ENCODE measurements around the gene CDC27.
A peak's percentile ranks its signal among the peaks of the same experiment; 100 is the strongest.
"Not testable (repeated sequence)": the region's sequence is repeated elsewhere in the genome, so short reads cannot be mapped to it uniquely, and the experiment has no call there.

CDC27 gene

DNA sequence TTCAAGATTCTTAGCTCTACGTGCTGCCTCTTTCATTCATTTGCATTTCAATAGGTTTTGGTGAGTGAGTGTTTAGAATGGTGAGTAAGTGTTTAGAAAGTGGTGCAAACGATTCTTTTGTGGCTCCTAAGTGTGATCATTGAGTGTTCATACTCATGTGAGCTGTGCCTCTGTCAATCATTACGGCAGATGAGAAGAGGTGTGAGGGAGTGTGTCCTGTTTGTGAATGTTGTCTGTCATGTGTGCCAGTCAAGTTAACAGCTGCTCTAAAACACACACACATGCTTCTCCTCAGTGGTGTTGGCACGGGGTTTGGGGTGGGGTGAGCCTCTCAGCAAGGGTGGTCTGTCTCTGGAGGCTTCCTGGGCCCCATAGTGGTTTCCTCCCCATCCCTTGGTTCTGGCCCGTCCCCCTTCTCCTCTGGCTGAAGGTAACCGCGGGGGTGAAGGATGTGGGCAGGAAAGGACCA, 31.5 kb upstream of the CDC27 start:
- Histone ChIP-seq H3K9me2 (replicated peaks; ENCODE audit: low read depth, low read length) (no peaks in the 10 kb centered on the region), H3K36me3 (ENCODE audit: insufficient read depth, low read length) (no peaks in the 10 kb centered on the region), H4K20me1 (ENCODE audit: insufficient read depth, low read length, poor library complexity, severe bottlenecking) (no peaks in the 10 kb centered on the region), H2AFZ (ENCODE audit: low read length) (no peak overlapping the region), H3K27me3 (ENCODE audit: insufficient read depth, low read length, poor library complexity, severe bottlenecking) (no peaks in the 10 kb centered on the region), H3K79me2 (ENCODE audit: insufficient read depth, low read length) (no peaks in the 10 kb centered on the region), H3K4me1 (ENCODE audit: insufficient read depth, low read length, poor library complexity, severe bottlenecking) (peaks cover 61% of the 10 kb centered on the region), H3F3A (ENCODE audit: low read depth) (no peaks in the 10 kb centered on the region; the same call in 1 of the 2 replicates), H3K9me3 (ENCODE audit: insufficient read depth, low read depth, low read length) (no peaks in the 10 kb centered on the region; the same call in 1 of the 2 replicates), H3K4me2 (ENCODE audit: low read depth, low read length, poor library complexity, severe bottlenecking) (peak overlapping the region; percentile 81), H3K4me3 (ENCODE audit: low read length, poor library complexity, severe bottlenecking) (peak overlapping the region; percentile 49), H3K9ac (ENCODE audit: low read depth, low read length, poor library complexity, severe bottlenecking) (peak overlapping the region; percentile 62)
- no peak for TF ChIP-seq CTCF (conservative IDR thresholded peaks at IDR 0.05; ENCODE audit: low read length)
- no peak for TF ChIP-seq EZH2phosphoT487 (IDR thresholded peaks at IDR 0.05; ENCODE audit: borderline replicate concordance)

DNA sequence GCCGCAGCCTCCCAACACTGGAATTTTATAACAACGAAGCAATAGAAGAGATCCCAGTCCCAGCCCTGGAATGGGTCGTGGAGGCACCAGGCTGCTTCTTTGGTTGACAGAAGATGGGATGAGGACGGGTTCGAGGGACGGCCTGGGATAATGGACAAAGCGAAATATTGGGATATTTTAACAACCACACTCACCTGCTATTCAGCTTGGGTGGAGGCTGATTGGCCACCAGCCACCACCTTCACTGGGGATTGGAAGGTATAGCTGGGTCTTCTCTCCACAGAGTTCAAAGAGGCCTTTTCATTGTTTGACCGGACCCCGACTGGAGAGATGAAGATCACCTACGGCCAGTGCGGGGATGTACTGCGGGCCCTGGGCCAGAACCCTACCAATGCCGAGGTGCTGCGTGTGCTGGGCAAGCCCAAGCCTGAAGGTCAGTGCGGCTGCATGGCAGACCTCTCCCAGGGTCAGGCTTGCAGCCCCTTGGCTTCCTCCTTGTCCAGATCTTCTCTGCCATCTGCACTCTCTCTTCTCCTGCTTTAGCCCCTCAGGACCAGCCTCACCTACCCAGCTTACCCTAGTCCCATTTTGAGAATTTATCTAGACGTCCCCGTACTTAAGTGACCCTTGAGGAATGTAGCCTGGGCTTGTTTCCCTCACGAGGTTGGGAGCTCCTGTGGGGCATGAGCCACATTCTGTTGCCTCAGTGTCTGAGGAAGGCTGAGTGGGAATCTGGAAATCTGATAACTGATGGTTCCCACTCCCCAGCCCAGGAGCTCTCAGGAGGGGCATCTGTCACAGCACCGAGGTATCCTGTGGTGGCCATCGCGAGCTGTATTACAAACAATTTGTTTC, 30.8 kb upstream of the CDC27 start:
- peaks cover 61% of the 10 kb centered on the region for H3K4me1 ChIP-seq (ENCODE audit: insufficient read depth, low read length, poor library complexity, severe bottlenecking)
- no peak overlapping the region for H2AFZ ChIP-seq (ENCODE audit: low read length)
- H3K27me3 ChIP-seq (ENCODE audit: insufficient read depth, low read length, poor library complexity, severe bottlenecking): no peaks in the 10 kb centered on the region
- H3K36me3 ChIP-seq (ENCODE audit: insufficient read depth, low read length): no peaks in the 10 kb centered on the region
- H3K4me3 ChIP-seq (ENCODE audit: low read length, poor library complexity, severe bottlenecking): peak overlapping the region; percentile 49
- no peaks in the 10 kb centered on the region for H3K79me2 ChIP-seq (ENCODE audit: insufficient read depth, low read length)
- no peak for TF ChIP-seq CTCF (conservative IDR thresholded peaks at IDR 0.05; ENCODE audit: low read length)
- no peak for TF ChIP-seq EZH2phosphoT487 (IDR thresholded peaks at IDR 0.05; ENCODE audit: borderline replicate concordance)
- H4K20me1 ChIP-seq (ENCODE audit: insufficient read depth, low read length, poor library complexity, severe bottlenecking): no peaks in the 10 kb centered on the region
- peak overlapping the region; percentile 81 for H3K4me2 ChIP-seq (ENCODE audit: low read depth, low read length, poor library complexity, severe bottlenecking)
- peak overlapping the region; percentile 62 for H3K9ac ChIP-seq (ENCODE audit: low read depth, low read length, poor library complexity, severe bottlenecking)
- H3F3A ChIP-seq (ENCODE audit: low read depth): no peaks in the 10 kb centered on the region; the same call in 1 of the 2 replicates
- no peaks in the 10 kb centered on the region; the same call in 1 of the 2 replicates for H3K9me3 ChIP-seq (ENCODE audit: insufficient read depth, low read depth, low read length)
- no peaks in the 10 kb centered on the region for H3K9me2 ChIP-seq (replicated peaks; ENCODE audit: low read depth, low read length)

DNA sequence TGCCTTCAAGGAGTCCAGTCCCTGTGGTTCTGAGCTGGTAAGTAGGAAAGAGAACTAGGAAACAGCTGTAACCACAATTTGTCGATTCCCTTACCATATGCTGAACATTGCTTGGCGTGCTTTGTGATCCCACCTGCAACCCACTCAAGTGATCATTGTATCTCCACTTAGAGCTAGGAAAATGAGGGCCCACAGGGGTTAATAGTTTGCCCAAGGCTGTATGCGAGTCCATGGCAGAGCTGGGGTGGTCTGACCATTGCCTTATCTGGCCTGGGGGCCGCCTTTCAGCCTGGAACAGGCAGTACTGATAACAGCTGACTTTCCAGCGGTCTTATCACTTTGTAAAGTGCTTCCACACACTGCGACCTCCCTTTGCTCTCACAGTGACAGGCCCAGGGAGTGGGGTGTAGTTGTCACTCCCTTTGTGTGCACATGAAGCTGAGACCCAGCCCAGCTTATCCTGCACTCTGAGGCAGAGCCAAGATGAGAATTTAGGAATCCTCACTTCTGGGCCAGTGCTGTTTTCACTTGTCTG, 29.9 kb upstream of the CDC27 start:
- no peaks in the 10 kb centered on the region for H3K27me3 ChIP-seq (ENCODE audit: insufficient read depth, low read length, poor library complexity, severe bottlenecking)
- no peaks in the 10 kb centered on the region for H3K36me3 ChIP-seq (ENCODE audit: insufficient read depth, low read length)
- TF ChIP-seq CTCF (conservative IDR thresholded peaks at IDR 0.05; ENCODE audit: low read length) (no peak), EZH2phosphoT487 (IDR thresholded peaks at IDR 0.05; ENCODE audit: borderline replicate concordance) (no peak)
- H3K4me3 ChIP-seq (ENCODE audit: low read length, poor library complexity, severe bottlenecking): peak overlapping the region; percentile 29
- no peak overlapping the region for H2AFZ ChIP-seq (ENCODE audit: low read length)
- no peaks in the 10 kb centered on the region for H3K79me2 ChIP-seq (ENCODE audit: insufficient read depth, low read length)
- no peaks in the 10 kb centered on the region for H3K9me2 ChIP-seq (replicated peaks; ENCODE audit: low read depth, low read length)
- peaks cover 61% of the 10 kb centered on the region for H3K4me1 ChIP-seq (ENCODE audit: insufficient read depth, low read length, poor library complexity, severe bottlenecking)
- peak overlapping the region; percentile 81 for H3K4me2 ChIP-seq (ENCODE audit: low read depth, low read length, poor library complexity, severe bottlenecking)
- H3K9me3 ChIP-seq (ENCODE audit: insufficient read depth, low read depth, low read length): no peaks in the 10 kb centered on the region
- no peaks in the 10 kb centered on the region for H4K20me1 ChIP-seq (ENCODE audit: insufficient read depth, low read length, poor library complexity, severe bottlenecking)
- peak overlapping the region; percentile 52 for H3K9ac ChIP-seq (ENCODE audit: low read depth, low read length, poor library complexity, severe bottlenecking)
- no peaks in the 10 kb centered on the region; the same call in 1 of the 2 replicates for H3F3A ChIP-seq (ENCODE audit: low read depth)

GRCh38 chr17:47217279-47217678, 28.2 kb upstream of the CDC27 start:
- H2AFZ ChIP-seq (ENCODE audit: low read length); H3K9ac ChIP-seq (ENCODE audit: low read depth, low read length, poor library complexity, severe bottlenecking); H3K4me2 ChIP-seq (ENCODE audit: low read depth, low read length, poor library complexity, severe bottlenecking); H4K20me1 ChIP-seq (ENCODE audit: insufficient read depth, low read length, poor library complexity, severe bottlenecking); H3K9me2 ChIP-seq (replicated peaks; ENCODE audit: low read depth, low read length); H3K79me2 ChIP-seq (ENCODE audit: insufficient read depth, low read length); H3K9me3 ChIP-seq (ENCODE audit: insufficient read depth, low read depth, low read length); H3F3A ChIP-seq (ENCODE audit: low read depth); H3K27me3 ChIP-seq (ENCODE audit: insufficient read depth, low read length, poor library complexity, severe bottlenecking); H3K36me3 ChIP-seq (ENCODE audit: insufficient read depth, low read length); H3K4me3 ChIP-seq (ENCODE audit: low read length, poor library complexity, severe bottlenecking): not testable (repeated sequence)
- peaks cover 51% of the 10 kb centered on the region for H3K4me1 ChIP-seq (ENCODE audit: insufficient read depth, low read length, poor library complexity, severe bottlenecking)

- peaks cover 46% of the 10 kb centered on the region for H3K4me1 ChIP-seq (ENCODE audit: insufficient read depth, low read length, poor library complexity, severe bottlenecking)
- not testable (repeated sequence) for H3K9me2 ChIP-seq (replicated peaks; ENCODE audit: low read depth, low read length); H2AFZ ChIP-seq (ENCODE audit: low read length); H3K27me3 ChIP-seq (ENCODE audit: insufficient read depth, low read length, poor library complexity, severe bottlenecking); H3K4me2 ChIP-seq (ENCODE audit: low read depth, low read length, poor library complexity, severe bottlenecking); H3K9me3 ChIP-seq (ENCODE audit: insufficient read depth, low read depth, low read length); H4K20me1 ChIP-seq (ENCODE audit: insufficient read depth, low read length, poor library complexity, severe bottlenecking); H3K36me3 ChIP-seq (ENCODE audit: insufficient read depth, low read length); H3K4me3 ChIP-seq (ENCODE audit: low read length, poor library complexity, severe bottlenecking); H3F3A ChIP-seq (ENCODE audit: low read depth); H3K79me2 ChIP-seq (ENCODE audit: insufficient read depth, low read length); H3K9ac ChIP-seq (ENCODE audit: low read depth, low read length, poor library complexity, severe bottlenecking)
Measured at GRCh38 chr17:47216821-47217220, 27.7 kb upstream of the CDC27 start.

All from Loucy (cell line).